WTC11 (cell line): Measurements from ENCODE around the gene SPSB2. TPM values are rescaled to one million over a fixed set of nuclear protein-coding genes. Genes with fewer than 3 reads are reported as not detected.

Source experiments
- ATAC-seq: fragments of 200-7000 bp; cut with Tn5 transposase; 2 replicates; pipeline ENCODE4 v1.10.0; 2021; ENCODE audit warnings: mild to moderate bottlenecking, moderate library complexity
- CTCF ChIA-PET: fragments of 300-600 bp; sonication (Branson Sonifier 250); formaldehyde crosslinking; loops from one replicate; lab custom pipeline; 2021; ENCODE audit warnings: antibody characterized with exemption; lab: Charles Lee
- POLR2A ChIA-PET: fragments of 350-600 bp; sonication (Branson Sonifier 250); formaldehyde crosslinking; loops from one replicate; lab custom pipeline; 2021; ENCODE audit warnings: antibody characterized with exemption; lab: Charles Lee
- DNase-seq: peaks from one replicate; pipeline ENCODE4 v3.0.0; 2021; ENCODE audit warnings: low spot score
- H3K27ac Mint-ChIP-seq: 2 replicates; pipeline ENCODE4 v1.8.0; 2021; ENCODE audit warnings: mixed read lengths
- H3K27me3 Mint-ChIP-seq: 2 replicates; pipeline ENCODE4 v1.8.0; 2021; ENCODE audit warnings: low read depth, mild to moderate bottlenecking, moderate library complexity, mixed read lengths
- H3K36me3 Mint-ChIP-seq: 2 replicates; pipeline ENCODE4 v1.8.0; 2021; ENCODE audit warnings: mixed read lengths
- H3K4me1 Mint-ChIP-seq: 2 replicates; pipeline ENCODE4 v1.8.0; 2022; ENCODE audit warnings: mixed read lengths
- H3K4me3 Mint-ChIP-seq: 2 replicates; pipeline ENCODE4 v1.8.0; 2021; ENCODE audit warnings: mild to moderate bottlenecking, moderate library complexity, mixed read lengths
- H3K9me3 Mint-ChIP-seq: 2 replicates; pipeline ENCODE4 v1.8.0; 2021; ENCODE audit warnings: mixed read lengths
- ATF6 ChIP-seq: sonication (generic); formaldehyde crosslinking; IDR thresholded peaks from 2 replicates; pipeline ENCODE4 v1.8.1; 2023; ENCODE audit warnings: mild to moderate bottlenecking, missing genetic modification reagents
- CREB1 ChIP-seq: sonication (generic); formaldehyde crosslinking; IDR thresholded peaks from 2 replicates; pipeline ENCODE4 v1.8.0; 2023; ENCODE audit warnings: mild to moderate bottlenecking, missing genetic modification reagents
- ERG ChIP-seq: fragments of 250-450 bp; sonication (Bioruptor Pico); IDR thresholded peaks from 2 replicates; pipeline ENCODE4 v1.8.0; 2021; ENCODE audit warnings: mild to moderate bottlenecking
- FOXP1 ChIP-seq: sonication (generic); formaldehyde crosslinking; IDR thresholded peaks from 2 replicates; pipeline ENCODE4 v1.8.0; 2022; ENCODE audit warnings: missing genetic modification reagents, mild to moderate bottlenecking, moderate library complexity, borderline replicate concordance
- IRF2 ChIP-seq: sonication (generic); formaldehyde crosslinking; IDR thresholded peaks from 2 replicates; pipeline ENCODE4 v1.8.0; 2022; ENCODE audit warnings: low read depth, missing genetic modification reagents, borderline replicate concordance
- MXD4 ChIP-seq: fragments of 250-450 bp; sonication (Bioruptor Pico); IDR thresholded peaks from 2 replicates; pipeline ENCODE4 v1.8.0; 2021; ENCODE audit warnings: mild to moderate bottlenecking, moderate library complexity, borderline replicate concordance
- OVOL2 ChIP-seq: fragments of 250-450 bp; sonication (Bioruptor Pico); IDR thresholded peaks from 2 replicates; pipeline ENCODE4 v1.9.0; 2021; ENCODE audit warnings: mild to moderate bottlenecking, borderline replicate concordance
- RORB ChIP-seq: fragments of 250-450 bp; sonication (Bioruptor Pico); IDR thresholded peaks from 2 replicates; pipeline ENCODE4 v1.9.0; 2021; ENCODE audit warnings: mild to moderate bottlenecking
- ZNF232 ChIP-seq: sonication (generic); formaldehyde crosslinking; IDR thresholded peaks from 2 replicates; pipeline ENCODE4 v1.8.0; 2022; ENCODE audit warnings: mild to moderate bottlenecking, missing genetic modification reagents
- ZNF317 ChIP-seq: sonication (generic); formaldehyde crosslinking; IDR thresholded peaks from 2 replicates; pipeline ENCODE4 v1.8.1; 2023; ENCODE audit warnings: low read depth, mild to moderate bottlenecking, moderate library complexity, missing genetic modification reagents, borderline replicate concordance
- ZNF425 ChIP-seq: fragments of 250-450 bp; sonication (Bioruptor Pico); conservative IDR thresholded peaks from 2 replicates; pipeline ENCODE4 v1.9.0; 2021; ENCODE audit warnings: mild to moderate bottlenecking
- ZNF532 ChIP-seq: fragments of 250-450 bp; sonication (Bioruptor Pico); IDR thresholded peaks from 2 replicates; pipeline ENCODE4 v1.9.0; 2021; ENCODE audit warnings: mild to moderate bottlenecking, borderline replicate concordance
- total RNA-seq: library from RNA; stranded (reverse); gene quantifications from 3 replicates; pipeline ENCODE4 v1.2.3, GENCODE V29; 2021

The SPSB2 gene
- total RNA-seq, 1 experiment from 2014 or later = 25.5 TPM

GRCh38 chr12:6863586-6864321 is 9.3 kb downstream of the SPSB2 start:
- no peak for TF ChIP-seq ERG (CRISPR knock-in tag)
- no peak for TF ChIP-seq FOXP1 (CRISPR knock-in tag)
- TF ChIP-seq ATF6 (CRISPR knock-in tag) = no peak
- TF ChIP-seq ZNF317 (CRISPR knock-in tag) = no peak
- TF ChIP-seq MXD4 (CRISPR knock-in tag) = no peak
- no peak for TF ChIP-seq OVOL2 (CRISPR knock-in tag)
- TF ChIP-seq RORB (CRISPR knock-in tag) = no peak
- TF ChIP-seq IRF2 (CRISPR knock-in tag) = no peak
- no peak for TF ChIP-seq ZNF425 (CRISPR knock-in tag)
- TF ChIP-seq ZNF532 (CRISPR knock-in tag) = no peak
- TF ChIP-seq CREB1 (CRISPR knock-in tag) = no peak
- ChIA-PET POLR2A (interaction anchor here (1.2 to 1.4 kb wide), 3 partner anchors 8 to 13 kb away, joined by 3 read pairs; partner anchors contain the start of genes CDCA3 and USP5), CTCF (no interaction called here)
- ATAC-seq (no peak), DNase-seq (no peak)
- Mint-ChIP-seq H3K27ac (peak overlapping the region; percentile 55; the same call in 1 of the 2 replicates), H3K4me3 (no peak overlapping the region), H3K27me3 (no peaks in the 10 kb centered on the region), H3K36me3 (peaks cover 63% of the 10 kb centered on the region), H3K4me1 (peaks cover 25% of the 10 kb centered on the region), H3K9me3 (no peaks in the 10 kb centered on the region)

GRCh38 chr12:6863033-6863432 is 10.1 kb downstream of the SPSB2 start:
- ATAC-seq (no peak), DNase-seq (no peak)
- Mint-ChIP-seq H3K4me1 (peaks cover 20% of the 10 kb centered on the region), H3K4me3 (no peak overlapping the region), H3K27ac (peak overlapping the region; percentile 55; the same call in 1 of the 2 replicates), H3K36me3 (peaks cover 63% of the 10 kb centered on the region), H3K27me3 (no peaks in the 10 kb centered on the region), H3K9me3 (no peaks in the 10 kb centered on the region)
- POLR2A ChIA-PET = interaction anchor here (1.2 kb wide), 2 partner anchors 9 to 11 kb away, joined by 3 read pairs; partner anchors contain the start of gene USP5
- CTCF ChIA-PET = no interaction called here
- no peak for TF ChIP-seq ZNF232 (CRISPR knock-in tag)
